Forelimb muscle (tissue), 1 donor: ENCODE data around the gene CDK4. TPM values are rescaled to one million over a fixed set of nuclear protein-coding genes. Genes with fewer than 3 reads are reported as not detected.
"Not testable (repeated sequence)": the region's sequence is repeated elsewhere in the genome, so short reads cannot be mapped to it uniquely, and the experiment has no call there.

ENCODE experiments used
- DNase-seq: peaks from one replicate; pipeline ENCODE4 v3.0.0-alpha.2; 2013; ENCODE audit warnings: low read depth
- polyA plus RNA-seq: library from polyadenylated mRNA; unstranded; fragments of 120-200 nt; gene quantifications from one replicate; pipeline ENCODE4 v1.2.1, GENCODE V29; 2013; ENCODE audit not compliant: insufficient read length

CDK4 gene
- polyA plus RNA-seq, 1 donor: 134 TPM

- DNase-seq: no peak
These were observed 25.8 kb downstream of the CDK4 start for GRCh38 chr12:57726151-57726883.

GRCh38 chr12:57725851-57726150 lies 26.3 kb downstream of the CDK4 start:
- DNase-seq: no peak

- DNase-seq: no peak
These were observed 27.0 kb downstream of the CDK4 start for GRCh38 chr12:57724936-57725740.

GRCh38 chr12:57724003-57724935 lies 27.8 kb downstream of the CDK4 start:
- DNase-seq: no peak

- no peak for DNase-seq
These were observed 28.5 kb downstream of the CDK4 start for GRCh38 chr12:57723630-57723962.

- no peak for DNase-seq
These were observed 29.1 kb downstream of the CDK4 start for GRCh38 chr12:57722716-57723629.

GRCh38 chr12:57721846-57722608 lies 30.1 kb downstream of the CDK4 start:
- not testable (repeated sequence) for DNase-seq

GRCh38 chr12:57720606-57721595 lies 31.2 kb downstream of the CDK4 start:
- DNase-seq: no peak

GRCh38 chr12:57719777-57720605 lies 32.1 kb downstream of the CDK4 start:
- no peak for DNase-seq

- DNase-seq: no peak
These were observed 33.2 kb downstream of the CDK4 start for GRCh38 chr12:57718641-57719528.

- no peak for DNase-seq
These were observed 34.1 kb downstream of the CDK4 start for GRCh38 chr12:57717846-57718640.

- no peak for DNase-seq
These were observed 35.0 kb downstream of the CDK4 start for GRCh38 chr12:57717131-57717530.

- no peak for DNase-seq
These were observed 35.8 kb downstream of the CDK4 start for GRCh38 chr12:57716305-57716704.

GRCh38 chr12:57715786-57716185 lies 36.3 kb downstream of the CDK4 start:
- no peak for DNase-seq

- not testable (repeated sequence) for DNase-seq
These were observed 36.9 kb downstream of the CDK4 start for GRCh38 chr12:57715036-57715748.

GRCh38 chr12:57713209-57713608 lies 38.9 kb downstream of the CDK4 start:
- no peak for DNase-seq
